ENCODE measurements around the gene IDI2.

IDI2 gene

GRCh38 chr10:994836-995558, 30.7 kb downstream of the IDI2 start:
- Histone ChIP-seq H3K4me3 (replicated peaks; ENCODE audit: insufficient read depth, low read length) (no peak overlapping the region), H3K27ac (replicated peaks) (no peak overlapping the region)
- TF ChIP-seq REST (IDR thresholded peaks at IDR 0.05; ENCODE audit: insufficient replicate concordance, low read depth) (no peak), POLR2AphosphoS5 (IDR thresholded peaks at IDR 0.05; ENCODE audit: low read depth) (no peak), SPI1 (IDR thresholded peaks at IDR 0.05; ENCODE audit: borderline replicate concordance, low read depth) (no peak), GABPA (IDR thresholded peaks at IDR 0.05; ENCODE audit: low read depth) (no peak), CTCF (IDR thresholded peaks at IDR 0.05; ENCODE audit: insufficient read depth, low read length) (no peak)

GRCh38 chr10:992871-993270, 32.8 kb downstream of the IDI2 start:
- Histone ChIP-seq H3K4me3 (replicated peaks; ENCODE audit: insufficient read depth, low read length) (no peak overlapping the region), H3K27me3 (ENCODE audit: insufficient read depth, poor library complexity, severe bottlenecking) (no peaks in the 10 kb centered on the region), H3K27ac (replicated peaks) (no peak overlapping the region)
- DNase-seq (ENCODE audit: low read depth in 1 of 2, low spot score in 1 of 2): no peak
- TF ChIP-seq SPI1 (IDR thresholded peaks at IDR 0.05; ENCODE audit: borderline replicate concordance, low read depth) (no peak), CTCF (IDR thresholded peaks at IDR 0.05; ENCODE audit: insufficient read depth, low read length) (no peak), POLR2AphosphoS5 (IDR thresholded peaks at IDR 0.05; ENCODE audit: low read depth) (no peak), GABPA (IDR thresholded peaks at IDR 0.05; ENCODE audit: low read depth) (no peak), REST (IDR thresholded peaks at IDR 0.05; ENCODE audit: insufficient replicate concordance, low read depth) (no peak)

More at GRCh38 chr10:994836-995558, 30.7 kb downstream of the IDI2 start:
- H3K27me3 ChIP-seq (ENCODE audit: insufficient read depth, poor library complexity, severe bottlenecking): no peaks in the 10 kb centered on the region
- DNase-seq (ENCODE audit: low read depth in 1 of 2, low spot score in 1 of 2): no peak

- DNase-seq (ENCODE audit: low read depth in 1 of 2, low spot score in 1 of 2): no peak
- no peak for TF ChIP-seq POLR2AphosphoS5 (IDR thresholded peaks at IDR 0.05; ENCODE audit: low read depth)
- TF ChIP-seq CTCF (IDR thresholded peaks at IDR 0.05; ENCODE audit: insufficient read depth, low read length): no peak
- no peak for TF ChIP-seq SPI1 (IDR thresholded peaks at IDR 0.05; ENCODE audit: borderline replicate concordance, low read depth)
- TF ChIP-seq GABPA (IDR thresholded peaks at IDR 0.05; ENCODE audit: low read depth): no peak
- no peak for TF ChIP-seq REST (IDR thresholded peaks at IDR 0.05; ENCODE audit: insufficient replicate concordance, low read depth)
- H3K4me3 ChIP-seq (replicated peaks; ENCODE audit: insufficient read depth, low read length): no peak overlapping the region
- no peak overlapping the region for H3K27ac ChIP-seq (replicated peaks)
- no peaks in the 10 kb centered on the region for H3K27me3 ChIP-seq (ENCODE audit: insufficient read depth, poor library complexity, severe bottlenecking)
Measured at GRCh38 chr10:992467-992866, 33.2 kb downstream of the IDI2 start.
